CD4-positive, alpha-beta T cell treated with Interferon alpha-2 for 1 hour (primary cell): ENCODE results near the gene CBARP.
"Not testable (repeated sequence)": the region's sequence is repeated elsewhere in the genome, so short reads cannot be mapped to it uniquely, and the experiment has no call there.

Experiments used
- DNase-seq, 2 donors: peaks; one replicate each; pipeline ENCODE4 v3.0.0-alpha.2; 2020 to 2022

The CBARP gene

DNA sequence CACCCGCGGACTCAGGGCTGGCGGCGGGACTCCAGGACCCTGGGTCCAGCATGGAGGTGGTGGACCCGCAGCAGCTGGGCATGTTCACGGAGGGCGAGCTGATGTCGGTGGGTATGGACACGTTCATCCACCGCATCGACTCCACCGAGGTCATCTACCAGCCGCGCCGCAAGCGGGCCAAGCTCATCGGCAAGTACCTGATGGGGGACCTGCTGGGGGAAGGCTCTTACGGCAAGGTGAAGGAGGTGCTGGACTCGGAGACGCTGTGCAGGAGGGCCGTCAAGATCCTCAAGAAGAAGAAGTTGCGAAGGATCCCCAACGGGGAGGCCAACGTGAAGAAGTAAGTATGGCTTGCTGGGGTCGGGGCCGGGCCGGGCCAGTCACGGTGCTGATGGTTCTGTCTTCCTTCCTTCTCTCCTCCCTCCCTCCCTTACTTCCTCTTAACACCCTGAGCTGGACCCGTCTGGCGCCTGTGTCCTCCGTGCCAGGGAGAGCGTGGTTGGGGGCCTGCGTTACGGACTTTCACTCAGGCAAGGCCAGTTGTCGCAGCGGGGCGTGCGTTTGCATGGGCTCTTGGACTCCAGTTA lies 30.8 kb downstream of the CBARP start:
- DNase-seq = peak; percentile 35 to 37

DNA sequence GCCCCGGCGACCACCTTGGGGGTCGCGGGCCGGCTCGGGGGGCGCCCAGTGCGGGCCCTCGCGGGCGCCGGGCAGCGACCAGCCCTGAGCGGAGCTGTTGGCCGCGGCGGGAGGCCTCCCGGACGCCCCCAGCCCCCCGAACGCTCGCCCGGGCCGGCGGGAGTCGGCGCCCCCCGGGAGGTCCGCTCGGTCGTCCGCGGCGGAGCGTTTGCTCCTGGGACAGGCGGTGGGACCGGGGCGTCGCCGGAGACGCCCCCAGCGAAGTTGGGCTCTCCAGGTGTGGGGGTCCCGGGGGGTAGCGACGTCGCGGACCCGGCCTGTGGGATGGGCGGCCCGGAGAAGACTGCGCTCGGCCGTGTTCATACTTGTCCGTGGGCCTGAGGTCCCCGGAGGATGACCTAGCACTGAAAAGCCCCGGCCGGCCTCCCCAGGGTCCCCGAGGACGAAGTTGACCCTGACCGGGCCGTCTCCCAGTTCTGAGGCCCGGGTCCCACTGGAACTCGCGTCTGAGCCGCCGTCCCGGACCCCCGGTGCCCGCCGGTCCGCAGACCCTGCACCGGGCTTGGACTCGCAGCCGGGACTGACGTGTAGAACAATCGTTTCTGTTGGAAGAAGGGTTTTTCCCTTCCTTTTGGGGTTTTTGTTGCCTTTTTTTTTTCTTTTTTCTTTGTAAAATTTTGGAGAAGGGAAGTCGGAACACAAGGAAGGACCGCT lies 31.5 kb downstream of the CBARP start:
- DNase-seq = no peak

DNA sequence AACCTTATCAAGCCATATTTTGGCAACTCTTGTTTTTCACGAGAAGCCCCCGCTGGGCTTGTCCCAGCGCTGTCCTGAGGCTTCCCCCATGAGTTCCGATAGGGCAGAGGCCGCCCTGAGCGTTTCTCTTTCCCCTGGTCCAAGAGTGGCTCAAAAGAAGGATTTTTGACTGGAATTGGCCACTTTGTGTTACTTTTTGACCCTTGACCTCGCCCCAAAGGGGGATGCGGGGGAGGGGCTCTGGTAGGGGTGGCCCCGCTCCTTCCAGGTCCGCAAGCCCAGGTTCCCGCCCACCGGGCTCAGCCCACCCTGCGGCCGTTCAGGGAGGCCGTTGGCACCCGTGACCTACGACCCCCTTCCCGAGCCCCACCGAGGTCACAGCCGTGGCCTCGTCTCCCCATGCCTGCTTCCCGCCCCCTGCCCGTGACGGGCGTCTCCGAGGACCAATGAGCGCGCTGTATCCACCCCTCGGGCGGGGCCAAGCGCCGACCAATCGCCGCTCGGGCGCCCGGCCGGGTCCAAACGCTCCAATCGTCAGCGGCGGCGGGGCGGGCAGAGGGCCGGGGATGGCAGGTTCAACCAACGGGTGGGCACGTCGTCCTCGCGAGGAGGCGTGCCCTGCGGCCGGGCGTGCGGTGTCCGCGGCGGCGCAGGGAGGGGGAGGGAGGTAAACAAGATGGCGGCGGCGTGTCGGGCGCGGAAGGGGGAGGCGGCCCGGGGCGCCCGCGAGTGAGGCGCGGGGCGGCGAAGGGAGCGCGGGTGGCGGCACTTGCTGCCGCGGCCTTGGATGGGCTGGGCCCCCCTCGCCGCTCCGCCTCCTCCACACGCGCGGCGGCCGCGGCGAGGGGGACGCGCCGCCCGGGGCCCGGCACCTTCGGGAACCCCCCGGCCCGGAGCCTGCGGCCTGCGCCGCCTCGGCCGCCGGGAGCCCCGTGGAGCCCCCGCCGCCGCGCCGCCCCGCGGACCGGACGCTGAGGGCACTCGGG lies 32.4 kb downstream of the CBARP start, which contains the start of gene STK11:
TSS of gene STK11 (plus strand) at position 665 of the 986 bp plus-strand sequence. CDS start 1,136 bp downstream, outside the sequence.
- DNase-seq = peak; percentile 98 to 99

DNA sequence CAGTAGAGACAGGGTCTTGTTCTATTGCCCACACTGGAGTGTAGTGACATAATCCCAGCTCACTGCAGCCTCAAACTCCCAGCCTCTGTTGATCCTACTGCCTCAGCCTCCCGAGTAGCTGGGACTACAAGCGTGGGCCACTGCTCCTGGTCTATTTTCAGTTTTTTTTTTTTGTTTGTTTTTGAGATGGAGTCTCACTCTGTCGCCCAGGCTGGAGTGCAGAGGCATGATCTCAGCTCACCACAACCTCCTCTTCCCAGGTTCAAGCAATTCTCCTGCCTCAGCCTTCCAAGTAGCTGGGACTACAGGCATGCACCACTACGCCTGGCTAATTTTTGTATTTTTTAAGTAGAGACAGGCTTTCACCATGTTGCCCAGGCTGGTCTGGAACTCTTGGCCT lies 37.2 kb downstream of the CBARP start:
- DNase-seq = not testable (repeated sequence)

DNA sequence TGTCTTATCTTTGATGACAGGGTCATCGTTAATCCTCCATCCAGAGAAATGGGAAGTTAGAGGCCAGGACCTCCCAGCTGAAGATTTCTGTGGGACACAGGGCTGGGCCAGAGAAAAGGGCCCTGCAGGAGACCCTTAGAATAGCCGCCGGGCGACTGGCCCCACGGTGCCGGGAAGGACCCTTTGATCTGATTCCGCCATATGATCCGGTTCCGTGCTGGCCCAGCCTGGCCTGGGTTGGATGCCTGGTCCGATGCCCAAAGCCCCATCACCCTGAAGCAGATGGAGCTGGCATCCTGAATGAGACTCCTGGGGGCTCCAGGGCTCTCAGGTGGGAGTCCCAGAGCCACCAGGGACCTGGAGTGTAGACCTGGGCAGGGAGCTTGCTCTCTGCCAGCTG lies 38.3 kb downstream of the CBARP start:
- DNase-seq = no peak

DNA sequence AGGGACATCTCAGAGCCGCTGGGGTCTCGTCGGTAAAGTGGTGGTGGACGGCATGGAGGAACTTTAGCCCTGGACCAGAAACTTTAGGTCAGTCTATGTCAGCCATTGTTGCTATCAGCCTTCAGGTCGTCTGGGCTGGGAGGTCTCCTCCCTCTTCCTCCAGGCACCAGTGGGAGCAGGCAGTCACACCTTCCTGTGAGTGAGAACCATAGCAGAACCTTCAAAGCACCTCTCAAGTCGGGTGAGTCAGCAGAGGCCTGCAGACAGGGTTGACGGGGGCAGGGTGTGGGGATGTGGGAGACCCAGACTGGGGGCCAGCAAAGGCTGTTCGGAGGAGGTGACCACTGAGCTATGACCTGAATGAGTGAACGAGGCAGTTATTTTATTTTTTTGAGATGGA lies 48.4 kb downstream of the CBARP start:
- DNase-seq = peak; percentile 30 to 51

DNA sequence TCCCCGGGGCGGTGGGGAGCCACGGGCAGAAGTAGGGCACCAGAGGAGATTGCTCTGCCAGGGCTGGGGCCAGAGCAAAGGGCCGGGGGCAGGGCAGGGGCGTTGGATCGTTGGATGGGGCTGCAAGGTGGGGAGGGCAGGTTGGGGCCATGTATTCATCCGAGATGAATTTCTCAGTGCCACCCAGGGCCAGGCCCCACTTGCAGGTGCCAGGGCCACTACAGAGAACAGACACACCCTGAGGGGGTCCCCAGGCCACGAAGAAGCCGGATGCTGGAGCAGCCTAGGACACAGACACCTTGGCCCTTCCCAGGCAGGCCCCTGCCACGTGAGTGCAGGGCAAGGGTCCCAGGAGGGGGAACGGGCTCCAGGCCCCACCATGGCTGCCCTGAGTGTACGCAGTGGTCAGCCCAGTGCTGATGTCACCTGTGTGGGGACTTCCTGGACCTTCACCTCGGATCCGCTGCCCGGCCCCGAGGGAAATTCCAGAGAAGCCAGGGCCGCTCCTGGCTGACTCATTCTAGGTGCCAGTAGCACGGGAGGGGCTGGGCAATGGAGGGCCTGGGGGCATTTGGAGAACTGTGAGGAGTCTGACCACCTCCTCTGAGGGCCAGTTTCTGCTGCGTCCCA lies 54.1 kb downstream of the CBARP start:
- DNase-seq = no peak

DNA sequence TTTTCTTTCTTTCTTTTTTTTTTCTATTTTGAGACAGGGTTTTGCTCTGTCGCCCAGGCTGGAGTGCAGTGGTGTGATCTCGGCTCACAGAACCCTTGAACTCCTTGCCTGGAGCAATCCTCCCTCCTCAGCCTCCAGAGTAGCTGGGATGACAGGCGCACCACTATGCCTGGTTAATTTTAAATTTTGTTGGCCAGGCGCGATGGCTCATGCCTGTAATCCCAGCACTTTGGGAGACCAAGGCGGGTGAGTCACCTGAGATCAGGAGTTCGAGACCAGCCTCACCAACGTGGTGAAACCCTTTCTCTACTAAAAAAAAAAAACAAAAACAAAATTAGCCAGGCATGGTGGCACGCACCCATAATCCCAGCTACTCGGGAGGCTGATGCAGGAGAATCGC lies 55.1 kb downstream of the CBARP start:
- no peak for DNase-seq

DNA sequence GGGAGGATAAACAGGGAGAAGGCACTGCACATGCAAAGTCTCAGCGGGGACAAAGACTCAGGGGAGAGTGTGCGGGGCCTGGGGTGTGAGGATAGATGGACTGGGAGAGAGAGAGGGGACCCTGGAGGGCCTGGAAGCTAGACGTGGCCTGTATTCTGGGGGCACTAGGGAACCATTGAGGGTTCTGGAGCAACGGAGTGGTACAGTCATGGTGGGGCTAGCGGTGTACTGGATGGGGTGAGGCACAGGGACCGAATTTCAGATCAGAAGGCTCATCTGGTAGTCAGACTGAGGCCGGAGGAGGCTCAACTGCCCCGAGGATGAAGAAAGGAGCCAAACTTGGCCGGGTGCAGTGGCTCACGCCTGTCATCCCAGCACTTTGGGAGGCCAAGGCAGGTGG lies 55.7 kb downstream of the CBARP start:
- no peak for DNase-seq

DNA sequence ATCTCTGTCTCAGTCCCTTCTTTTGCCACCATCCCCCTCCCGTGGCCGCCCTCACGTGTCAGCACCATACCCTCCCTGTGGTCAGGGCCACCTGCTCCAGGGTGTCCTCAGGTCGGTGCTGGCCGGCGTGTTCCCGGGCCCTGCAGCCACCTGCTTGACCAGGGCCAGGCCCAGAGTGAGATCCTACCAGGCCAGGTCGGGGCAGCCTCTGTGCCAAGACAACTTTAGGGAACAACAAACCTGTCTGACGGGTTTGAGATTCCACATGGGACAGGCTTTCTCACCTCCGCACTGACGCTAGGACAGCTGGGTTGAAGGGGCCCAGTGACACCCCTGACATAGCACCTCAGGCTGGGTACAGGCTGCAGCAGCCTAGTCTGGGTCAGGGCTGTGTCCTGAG lies 56.2 kb downstream of the CBARP start:
- DNase-seq = no peak
